Renal pelvis (tissue), 4 donors: ENCODE measurements around the gene LRRC26. TPM values are rescaled to one million over a fixed set of nuclear protein-coding genes. Genes with fewer than 3 reads are reported as not detected.

Source experiments
- DNase-seq: peaks from one replicate; pipeline ENCODE4 v3.0.0-alpha.2; 2013
- polyA plus RNA-seq, 3 donors: library from polyadenylated mRNA; unstranded; fragments of 120-200 nt; gene quantifications; one replicate each; pipeline ENCODE4 v1.2.1, GENCODE V29; 2013; ENCODE audit not compliant: insufficient read length in 3 of 3

LRRC26 gene
- polyA plus RNA-seq, 3 donors, result 0.34 TPM; not detected in 2

GRCh38 chr9:137152844-137153405, 16.9 kb downstream of the LRRC26 start:
- no peak for DNase-seq

- no peak for DNase-seq
Observed at GRCh38 chr9:137150617-137151457, 19.0 kb downstream of the LRRC26 start.

- no peak for DNase-seq
Observed at GRCh38 chr9:137149942-137150616, 19.8 kb downstream of the LRRC26 start.

- no peak for DNase-seq
Observed at GRCh38 chr9:137149363-137149762, 20.5 kb downstream of the LRRC26 start.

GRCh38 chr9:137148661-137149060, 21.2 kb downstream of the LRRC26 start:
- no peak for DNase-seq

- no peak for DNase-seq
Observed at GRCh38 chr9:137148242-137148641, 21.6 kb downstream of the LRRC26 start.

GRCh38 chr9:137147793-137148160, 22.1 kb downstream of the LRRC26 start:
- no peak for DNase-seq

- no peak for DNase-seq
Observed at GRCh38 chr9:137147091-137147792, 22.6 kb downstream of the LRRC26 start.

- no peak for DNase-seq
Observed at GRCh38 chr9:137146527-137146918, 23.3 kb downstream of the LRRC26 start.

GRCh38 chr9:137145731-137146526, 23.9 kb downstream of the LRRC26 start:
- no peak for DNase-seq

- DNase-seq, result no peak
Observed at GRCh38 chr9:137143459-137143858, 26.4 kb downstream of the LRRC26 start.

- DNase-seq, result no peak
Observed at GRCh38 chr9:137141976-137142936, 27.6 kb downstream of the LRRC26 start.

GRCh38 chr9:137141050-137141810, 28.6 kb downstream of the LRRC26 start:
- DNase-seq, result no peak

GRCh38 chr9:137140151-137141012, 29.5 kb downstream of the LRRC26 start:
- DNase-seq, result no peak

- DNase-seq, result no peak
Observed at GRCh38 chr9:137139468-137140150, 30.2 kb downstream of the LRRC26 start.

GRCh38 chr9:137138722-137139467, 31.0 kb downstream of the LRRC26 start, which contains the start of gene GRIN1:
Gene GRIN1, plus strand, starts transcription at chr9:137139154. Its CDS starts 333 bp downstream, at chr9:137139487.
- DNase-seq, result peak; percentile 57
